SK-N-SH (cell line): Measurements from ENCODE around the gene LILRA1. TPM values are rescaled to one million over a fixed set of nuclear protein-coding genes. Genes with fewer than 3 reads are reported as not detected.

ENCODE experiments used
- CTCF ChIA-PET: fragments of 300-600, 350-600 bp; formaldehyde crosslinking; extraction: SDS; loops from one replicate; lab custom pipeline; 2021; lab: Yijun Ruan, JAX
- POLR2A ChIA-PET: fragments of 350-600 bp; sonication (Branson Sonifier 250); formaldehyde crosslinking; extraction: SDS; loops from one replicate; lab custom pipeline; 2020; ENCODE audit warnings: antibody characterized with exemption, inconsistent platforms; lab: Yijun Ruan, JAX
- DNase-seq: peaks from one replicate; pipeline ENCODE4 v3.0.0; 2012
- H2AFZ ChIP-seq: fragments of 200-600 bp; sonication (generic); 2 replicates; pipeline ENCODE4 v1.8.1; 2016; ENCODE audit warnings: antibody characterized with exemption, mild to moderate bottlenecking, low read depth
- H3F3A ChIP-seq: fragments of 200-600 bp; sonication (generic); replicated peaks from 2 replicates; pipeline ENCODE3; 2016; ENCODE audit warnings: antibody characterized with exemption, mild to moderate bottlenecking; ENCODE audit not compliant: insufficient read depth
- H3K27ac ChIP-seq, 2 experiments: fragments of 200-500 bp in 1 of 2; fragments of 200-600 bp in 1 of 2; sonication (Bioruptor generic) in 1 of 2; sonication (generic), shearing (Covaris generic) in 1 of 2; 2 replicates each; pipeline versions ENCODE4 v1.5.1 to v1.6.1; 2014 to 2016; ENCODE audit warnings: low read depth in 2 of 2, inconsistent platforms in 1 of 2, low read length in 1 of 2, mild to moderate bottlenecking in 1 of 2, mixed read lengths in 1 of 2
- H3K27me3 ChIP-seq: fragments of 200-600 bp; sonication (generic), shearing (Covaris generic); 2 replicates; pipeline ENCODE4 v1.6.1; 2016; ENCODE audit warnings: mixed run types; ENCODE audit not compliant: insufficient read depth
- H3K36me3 ChIP-seq, 2 experiments: fragments of 200-500 bp in 1 of 2; fragments of 200-600 bp in 1 of 2; sonication (Bioruptor generic) in 1 of 2; sonication (generic) in 1 of 2; replicated peaks in 1 of 2; 2 replicates each; pipeline versions ENCODE3 to v1.5.1; 2014 to 2016; ENCODE audit warnings: low read length in 1 of 2, mild to moderate bottlenecking in 1 of 2; ENCODE audit not compliant: insufficient read depth in 2 of 2, control insufficient read depth in 1 of 2
- H3K4me1 ChIP-seq, 2 experiments: fragments of 200-500 bp in 1 of 2; fragments of 200-600 bp in 1 of 2; sonication (Bioruptor generic) in 1 of 2; sonication (generic), shearing (Covaris generic) in 1 of 2; 2 replicates each; pipeline versions ENCODE4 v1.5.1 to v1.6.1; 2014 to 2016; ENCODE audit warnings: low read depth in 1 of 2, low read length in 1 of 2, mixed run types in 1 of 2; ENCODE audit not compliant: insufficient read depth in 2 of 2, control insufficient read depth in 1 of 2
- H3K4me2 ChIP-seq: fragments of 200-600 bp; sonication (generic), shearing (Covaris generic); 2 replicates; pipeline ENCODE4 v1.6.1; 2017; ENCODE audit warnings: mixed run types
- H3K4me3 ChIP-seq, 2 experiments: fragments of 200-500 bp in 1 of 2; fragments of 200-600 bp in 1 of 2; sonication (Bioruptor generic) in 1 of 2; sonication (generic), shearing (Covaris generic) in 1 of 2; 2 replicates each; pipeline versions ENCODE4 v1.5.1 to v1.8.1; 2014 to 2016; ENCODE audit warnings: low read depth in 2 of 2, inconsistent platforms in 1 of 2, low read length in 1 of 2, mild to moderate bottlenecking in 1 of 2, mixed read lengths in 1 of 2, moderate library complexity in 1 of 2
- H3K79me2 ChIP-seq: fragments of 200-600 bp; sonication (generic); 2 replicates; pipeline ENCODE4 v1.8.1; 2017; ENCODE audit warnings: mild to moderate bottlenecking; ENCODE audit not compliant: insufficient read depth
- H3K9ac ChIP-seq: fragments of 200-600 bp; sonication (generic); 2 replicates; pipeline ENCODE4 v1.6.1; 2017; ENCODE audit warnings: mixed run types
- H3K9me2 ChIP-seq: fragments of 200-600 bp; sonication (generic); 2 replicates; pipeline ENCODE4 v1.6.1; 2017; ENCODE audit warnings: mixed run types
- H3K9me3 ChIP-seq: fragments of 200-600 bp; sonication (generic); 2 replicates; pipeline ENCODE4 v1.6.1; 2017; ENCODE audit warnings: mixed run types, mild to moderate bottlenecking, moderate library complexity
- H4K20me1 ChIP-seq: fragments of 200-600 bp; sonication (generic); 2 replicates; pipeline ENCODE4 v1.6.1; 2017; ENCODE audit warnings: mild to moderate bottlenecking, mixed run types; ENCODE audit not compliant: insufficient read depth
- CHD2 ChIP-seq: fragments of 150-350 bp; IDR thresholded peaks from 2 replicates; pipeline ENCODE4 v1.6.1; 2018; ENCODE audit warnings: low read length; ENCODE audit not compliant: partially characterized antibody
- ELF1 ChIP-seq: IDR thresholded peaks from 2 replicates; pipeline ENCODE4 v1.4.0; 2012
- EZH2phosphoT487 ChIP-seq: fragments of 200-600 bp; sonication (generic); IDR thresholded peaks from 2 replicates; pipeline ENCODE4 v1.6.1; 2017; ENCODE audit warnings: low read depth, mixed run types, mild to moderate bottlenecking, antibody characterized with exemption, moderate library complexity, borderline replicate concordance
- FOXM1 ChIP-seq: IDR thresholded peaks from 2 replicates; pipeline ENCODE4 v1.4.0; 2012; ENCODE audit warnings: low read depth, mild to moderate bottlenecking
- GABPA ChIP-seq: IDR thresholded peaks from 2 replicates; pipeline ENCODE4 v1.4.0; 2012; ENCODE audit warnings: low read depth, mild to moderate bottlenecking
- GATA2 ChIP-seq: sonication (generic); formaldehyde crosslinking; IDR thresholded peaks from 2 replicates; pipeline ENCODE4 v1.5.0; 2020; ENCODE audit warnings: mild to moderate bottlenecking, missing genetic modification reagents
- IRF3 ChIP-seq: fragments of 150-350 bp; IDR thresholded peaks from 2 replicates; pipeline ENCODE4 v1.6.1; 2016; ENCODE audit warnings: mild to moderate bottlenecking, low read depth, low read length
- JUND ChIP-seq: IDR thresholded peaks from 2 replicates; pipeline ENCODE4 v1.4.0; 2012
- MAX ChIP-seq: IDR thresholded peaks from 2 replicates; pipeline ENCODE4 v1.4.0; 2012; ENCODE audit warnings: low read depth
- MXI1 ChIP-seq: IDR thresholded peaks from 2 replicates; pipeline ENCODE4 v1.6.1; 2012; ENCODE audit warnings: mild to moderate bottlenecking, low read depth, low read length, improper control_type of control experiment
- NRF1 ChIP-seq: IDR thresholded peaks from 2 replicates; pipeline ENCODE4 v1.6.1; 2012; ENCODE audit warnings: low read depth, mild to moderate bottlenecking, low read length
- PBX3 ChIP-seq: IDR thresholded peaks from 2 replicates; pipeline ENCODE4; 2012
- POLR2AphosphoS5 ChIP-seq: IDR thresholded peaks from 2 replicates; pipeline ENCODE4 v1.6.1; 2012; ENCODE audit warnings: low read depth, low read length
- RAD21 ChIP-seq: IDR thresholded peaks from 2 replicates; pipeline ENCODE4 v1.6.1; 2012; ENCODE audit warnings: mild to moderate bottlenecking, low read length
- RFX5 ChIP-seq: IDR thresholded peaks from 2 replicates; pipeline ENCODE4 v1.6.1; 2012; ENCODE audit warnings: mild to moderate bottlenecking, improper control_type of control experiment, low read length
- RXRA ChIP-seq: IDR thresholded peaks from 2 replicates; pipeline ENCODE4 v1.4.0; 2012; ENCODE audit warnings: low read depth, mild to moderate bottlenecking, borderline replicate concordance
- SIN3A ChIP-seq: IDR thresholded peaks from 2 replicates; pipeline ENCODE4 v1.6.1; 2012; ENCODE audit warnings: low read depth, mild to moderate bottlenecking, low read length, moderate library complexity, borderline replicate concordance
- SMC3 ChIP-seq: IDR thresholded peaks from 2 replicates; pipeline ENCODE4 v1.6.1; 2012; ENCODE audit warnings: low read depth, low read length, improper control_type of control experiment
- TCF12 ChIP-seq: IDR thresholded peaks from 2 replicates; pipeline ENCODE4 v1.4.0; 2012
- TEAD4 ChIP-seq: IDR thresholded peaks from 2 replicates; pipeline ENCODE4 v1.4.0; 2012; ENCODE audit warnings: mild to moderate bottlenecking, borderline replicate concordance; ENCODE audit not compliant: insufficient read depth
- USF2 ChIP-seq: fragments of 150-350 bp; IDR thresholded peaks from 2 replicates; pipeline ENCODE4 v1.6.1; 2017; ENCODE audit warnings: antibody characterized with exemption, low read length, low read depth, borderline replicate concordance
- ZBTB33 ChIP-seq: IDR thresholded peaks from 2 replicates; pipeline ENCODE4 v1.4.0; 2012; ENCODE audit warnings: low read depth, borderline replicate concordance
- WGBS: methylation state at CpG from one replicate; pipeline ENCODE4 v1.1.6; 2017; ENCODE audit warnings: low lambda C conversion rate; 5-methylcytosine and 5-hydroxymethylcytosine counted together
- polyA plus RNA-seq, 3 experiments: library from polyadenylated mRNA; depleted of rRNA; stranded (reverse); fragments of >200 nt; gene quantifications; 2 replicates each; pipeline ENCODE4 v1.2.3, GENCODE V29; 2012

Gene LILRA1
- polyA plus RNA-seq, 1 of the 3 experiments (the other 2 are of a cell fraction): not detected

GRCh38 chr19:54608205-54608604 is 14.8 kb downstream of the LILRA1 start:
- no peak overlapping the region for H2AFZ ChIP-seq
- POLR2A ChIA-PET: no interaction called here
- 10% methylated on average over 5 of the region's 7 CpGs for WGBS
- no peaks in the 10 kb centered on the region for H4K20me1 ChIP-seq
- DNase-seq: no peak
- CTCF ChIA-PET: no interaction called here
- no peaks in the 10 kb centered on the region for H3K4me1 ChIP-seq
- H3F3A ChIP-seq: no peaks in the 10 kb centered on the region
- no peaks in the 10 kb centered on the region for H3K79me2 ChIP-seq
- no peak for TF ChIP-seq ELF1
- no peak for TF ChIP-seq USF2
- no peak for TF ChIP-seq GATA2 (CRISPR knock-in tag)
- no peak for TF ChIP-seq TCF12
- no peak for TF ChIP-seq NRF1
- no peak for TF ChIP-seq PBX3
- TF ChIP-seq POLR2AphosphoS5: no peak
- TF ChIP-seq TEAD4: no peak
- TF ChIP-seq SIN3A: no peak
- TF ChIP-seq, all 33 proteins: peak for 0
- Histone ChIP-seq H3K9ac (no peak overlapping the region), H3K27ac (no peak overlapping the region), H3K4me2 (no peak overlapping the region), H3K9me2 (no peaks in the 10 kb centered on the region), H3K27me3 (peaks cover 10% of the 10 kb centered on the region), H3K36me3 (no peaks in the 10 kb centered on the region), H3K4me3 (no peak overlapping the region), H3K9me3 (peaks cover 9% of the 10 kb centered on the region; the same call in 1 of the 2 replicates)

- POLR2A ChIA-PET: no interaction called here
Measured at GRCh38 chr19:54608792-54609191, 15.4 kb downstream of the LILRA1 start.

More at GRCh38 chr19:54608792-54609191, 15.4 kb downstream of the LILRA1 start:
- TF ChIP-seq RFX5 (no peak), SIN3A (no peak), SMC3 (no peak), IRF3 (no peak), MXI1 (no peak), ELF1 (no peak), RAD21 (no peak), USF2 (no peak), ZBTB33 (no peak), CHD2 (no peak), GABPA (no peak), TEAD4 (no peak), FOXM1 (no peak), RXRA (no peak), TCF12 (no peak), JUND (no peak), EZH2phosphoT487 (no peak), MAX (no peak)
- H3K9me3 ChIP-seq: peaks cover 9% of the 10 kb centered on the region; the same call in 1 of the 2 replicates
- H3K4me1 ChIP-seq: no peaks in the 10 kb centered on the region
- no peaks in the 10 kb centered on the region for H3F3A ChIP-seq
- no peak overlapping the region for H3K4me3 ChIP-seq
- H3K27me3 ChIP-seq: peaks cover 10% of the 10 kb centered on the region
- H2AFZ ChIP-seq: no peak overlapping the region
- H3K79me2 ChIP-seq: no peaks in the 10 kb centered on the region
- H4K20me1 ChIP-seq: no peaks in the 10 kb centered on the region
- H3K9me2 ChIP-seq: no peaks in the 10 kb centered on the region
- no peak overlapping the region for H3K9ac ChIP-seq
- no peak overlapping the region for H3K4me2 ChIP-seq
- no peaks in the 10 kb centered on the region for H3K36me3 ChIP-seq
- no peak for DNase-seq
- CTCF ChIA-PET: no interaction called here
- WGBS: 7% methylated on average over 15 of the region's 15 CpGs
- no peak overlapping the region for H3K27ac ChIP-seq
